HG02759 (cell line): Measurements from ENCODE around the gene RETREG1.
"Not testable (repeated sequence)": the region's sequence is repeated elsewhere in the genome, so short reads cannot be mapped to it uniquely, and the experiment has no call there.

Source experiments
- ATAC-seq: cut with Tn5 transposase; IDR thresholded peaks from one replicate; pipeline ENCODE4 v1.9.1; 2021; ENCODE audit warnings: mild to moderate bottlenecking, moderate library complexity; ENCODE audit not compliant: unreplicated experiment

The RETREG1 gene

GRCh38 chr5:16616536-16617273 is at the start of gene RETREG1:
RETREG1 (minus strand) TSS chr5:16616997; CDS start chr5:16616971, 26 bp downstream.
- ATAC-seq = peak; percentile 84

- ATAC-seq = no peak
These were observed 49.5 kb upstream of the RETREG1 start for GRCh38 chr5:16666130-16666882.

- ATAC-seq = no peak
These were observed 48.8 kb upstream of the RETREG1 start for GRCh38 chr5:16665601-16666000.

GRCh38 chr5:16664368-16664767 is 47.6 kb upstream of the RETREG1 start:
- ATAC-seq = no peak

- ATAC-seq = no peak
These were observed 47.0 kb upstream of the RETREG1 start for GRCh38 chr5:16663840-16664239.

- no peak for ATAC-seq
These were observed 44.9 kb upstream of the RETREG1 start for GRCh38 chr5:16661713-16662112.

- ATAC-seq = no peak
These were observed 44.2 kb upstream of the RETREG1 start for GRCh38 chr5:16660982-16661381.

GRCh38 chr5:16659536-16659935 is 42.7 kb upstream of the RETREG1 start:
- ATAC-seq = no peak

- ATAC-seq = no peak
These were observed 39.9 kb upstream of the RETREG1 start for GRCh38 chr5:16656561-16657191.

GRCh38 chr5:16654647-16655334 is 38.0 kb upstream of the RETREG1 start:
- no peak for ATAC-seq

GRCh38 chr5:16648739-16649138 is 31.9 kb upstream of the RETREG1 start:
- not testable (repeated sequence) for ATAC-seq

- no peak for ATAC-seq
These were observed 27.6 kb upstream of the RETREG1 start for GRCh38 chr5:16644301-16644889.

- no peak for ATAC-seq
These were observed 26.1 kb upstream of the RETREG1 start for GRCh38 chr5:16642867-16643266.

GRCh38 chr5:16639206-16639605 is 22.4 kb upstream of the RETREG1 start:
- ATAC-seq = no peak

GRCh38 chr5:16628376-16628775 is 11.6 kb upstream of the RETREG1 start:
- ATAC-seq = no peak

GRCh38 chr5:16626696-16627264 is 10.0 kb upstream of the RETREG1 start:
- peak; percentile 59 for ATAC-seq

- no peak for ATAC-seq
These were observed 8.3 kb upstream of the RETREG1 start for GRCh38 chr5:16625096-16625495.

- ATAC-seq = no peak
These were observed 2.3 kb upstream of the RETREG1 start for GRCh38 chr5:16619136-16619535.

GRCh38 chr5:16618138-16618897 is 1.5 kb upstream of the RETREG1 start:
- ATAC-seq = no peak
